Uterus (tissue), 4 donors: ENCODE results near the gene ABLIM2. TPM values are rescaled to one million over a fixed set of nuclear protein-coding genes. Genes with fewer than 3 reads are reported as not detected.

Source experiments
- DNase-seq, 2 donors: peaks; one replicate each; pipeline ENCODE4 v3.0.0-alpha.2; 2019 to 2020
- H3K27ac ChIP-seq, 2 donors: fragments of 200-600 bp; sonication (generic); 1 replicate in 1 of 2; 2 replicates in 1 of 2; pipeline ENCODE4 v1.5.1; 2016 to 2018
- H3K27me3 ChIP-seq, 2 donors: fragments of 200-600 bp; sonication (generic); one replicate each; pipeline ENCODE4 v1.5.1; 2018 to 2019; ENCODE audit warnings: control low read depth in 1 of 2
- H3K36me3 ChIP-seq, 2 donors: fragments of 200-600 bp; sonication (generic); one replicate each; pipeline ENCODE4 v1.5.1; 2019; ENCODE audit warnings: control low read depth in 1 of 2
- H3K4me1 ChIP-seq, 2 donors: fragments of 200-600 bp; sonication (generic); one replicate each; pipeline ENCODE4 v1.5.1; 2018 to 2019; ENCODE audit warnings: control low read depth in 1 of 2
- H3K4me3 ChIP-seq, 2 donors: fragments of 200-600 bp; sonication (generic); 1 replicate in 1 of 2; 2 replicates in 1 of 2; pipeline ENCODE4 v1.5.1; 2018 to 2019; ENCODE audit warnings: mild to moderate bottlenecking in 1 of 2
- H3K9me3 ChIP-seq, 2 donors: fragments of 200-600 bp; sonication (generic); one replicate each; pipeline ENCODE4 v1.5.1; 2019; ENCODE audit warnings: control low read depth in 1 of 2
- POLR2A ChIP-seq, 2 donors: fragments of 450-650 bp; IDR thresholded peaks; one replicate each; pipeline ENCODE4 v1.6.1; 2016; ENCODE audit warnings: antibody characterized with exemption in 2 of 2, mild to moderate bottlenecking in 1 of 2, moderate library complexity in 1 of 2
- intact Hi-C: fragments of 100-400 bp; cut with DNase I; formaldehyde crosslinking; loops from one replicate; pipeline ENCODE4 v1.15.1; 2023; ENCODE audit warnings: low total_unique reads
- total RNA-seq, 4 donors: library from RNA; depleted of rRNA in 3 of 4; stranded (reverse); fragments of >200 nt in 3 of 4; gene quantifications; one replicate each; pipeline versions ENCODE4 v1.1.0 to v1.2.4, GENCODE V29; 2014 to 2023
- TF ChIP-seq, protein P1 (sequence below), 4 experiments: fragments of 200-600 bp in 2 of 4; fragments of 450-650 bp in 2 of 4; sonication (generic) in 2 of 4; IDR thresholded peaks; one replicate each; pipeline ENCODE4 v1.5.1; 2016 to 2019; ENCODE audit warnings: antibody characterized with exemption in 4 of 4, mild to moderate bottlenecking in 2 of 4, moderate library complexity in 1 of 4
- donor health status: DM: yes; HTN: yes; CAD: no.

Gene ABLIM2
- total RNA-seq, 4 donors from 2014 or later, result 0.77 to 6.0 (median 1.5) TPM

DNA sequence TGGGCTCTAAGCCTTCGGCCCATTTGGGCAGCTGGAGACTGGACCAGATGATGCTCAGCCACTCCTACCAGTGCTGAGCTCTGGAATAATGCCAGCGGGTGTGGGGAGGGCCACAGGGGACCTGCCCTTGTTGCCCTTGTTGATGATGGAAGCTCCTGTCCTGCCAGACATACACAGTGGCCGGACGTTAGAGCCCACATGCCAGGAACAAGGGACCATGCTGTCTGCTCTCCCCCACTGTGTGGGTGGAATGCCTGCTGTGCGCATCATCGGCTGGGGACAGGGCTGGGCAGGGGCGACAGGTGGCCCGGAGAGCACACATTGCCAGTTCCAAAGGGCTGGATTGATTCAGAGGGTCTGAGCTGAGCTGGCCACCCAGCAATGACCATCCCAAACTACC, 2.0 kb downstream of the ABLIM2 start:
- Histone ChIP-seq H3K36me3 (no peaks in the 10 kb centered on the region), H3K27me3 (peaks cover 10% of the 10 kb centered on the region in 2 donors), H3K9me3 (no peaks in the 10 kb centered on the region), H3K4me1 (peaks cover 4 to 11% of the 10 kb centered on the region in 2 donors), H3K4me3 (no peak overlapping the region), H3K27ac (no peak overlapping the region)
- TF ChIP-seq, protein P1, sequence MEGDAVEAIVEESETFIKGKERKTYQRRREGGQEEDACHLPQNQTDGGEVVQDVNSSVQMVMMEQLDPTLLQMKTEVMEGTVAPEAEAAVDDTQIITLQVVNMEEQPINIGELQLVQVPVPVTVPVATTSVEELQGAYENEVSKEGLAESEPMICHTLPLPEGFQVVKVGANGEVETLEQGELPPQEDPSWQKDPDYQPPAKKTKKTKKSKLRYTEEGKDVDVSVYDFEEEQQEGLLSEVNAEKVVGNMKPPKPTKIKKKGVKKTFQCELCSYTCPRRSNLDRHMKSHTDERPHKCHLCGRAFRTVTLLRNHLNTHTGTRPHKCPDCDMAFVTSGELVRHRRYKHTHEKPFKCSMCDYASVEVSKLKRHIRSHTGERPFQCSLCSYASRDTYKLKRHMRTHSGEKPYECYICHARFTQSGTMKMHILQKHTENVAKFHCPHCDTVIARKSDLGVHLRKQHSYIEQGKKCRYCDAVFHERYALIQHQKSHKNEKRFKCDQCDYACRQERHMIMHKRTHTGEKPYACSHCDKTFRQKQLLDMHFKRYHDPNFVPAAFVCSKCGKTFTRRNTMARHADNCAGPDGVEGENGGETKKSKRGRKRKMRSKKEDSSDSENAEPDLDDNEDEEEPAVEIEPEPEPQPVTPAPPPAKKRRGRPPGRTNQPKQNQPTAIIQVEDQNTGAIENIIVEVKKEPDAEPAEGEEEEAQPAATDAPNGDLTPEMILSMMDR (IDR thresholded peaks at IDR 0.05), result no peak
- TF ChIP-seq POLR2A (IDR thresholded peaks at IDR 0.05), result no peak
- intact Hi-C loops, result no loop called here
- DNase-seq, result no peak

- Histone ChIP-seq H3K27me3 (peaks cover 10% of the 10 kb centered on the region in 2 donors), H3K4me3 (no peak overlapping the region), H3K9me3 (no peaks in the 10 kb centered on the region), H3K36me3 (no peaks in the 10 kb centered on the region), H3K27ac (no peak overlapping the region), H3K4me1 (peaks cover 4 to 11% of the 10 kb centered on the region in 2 donors)
- DNase-seq, result no peak
- intact Hi-C loops, result no loop called here
- TF ChIP-seq POLR2A (IDR thresholded peaks at IDR 0.05), result no peak
- TF ChIP-seq, protein P1 (IDR thresholded peaks at IDR 0.05), result no peak
Observed at GRCh38 chr4:8155660-8156421, 2.8 kb downstream of the ABLIM2 start.

DNA sequence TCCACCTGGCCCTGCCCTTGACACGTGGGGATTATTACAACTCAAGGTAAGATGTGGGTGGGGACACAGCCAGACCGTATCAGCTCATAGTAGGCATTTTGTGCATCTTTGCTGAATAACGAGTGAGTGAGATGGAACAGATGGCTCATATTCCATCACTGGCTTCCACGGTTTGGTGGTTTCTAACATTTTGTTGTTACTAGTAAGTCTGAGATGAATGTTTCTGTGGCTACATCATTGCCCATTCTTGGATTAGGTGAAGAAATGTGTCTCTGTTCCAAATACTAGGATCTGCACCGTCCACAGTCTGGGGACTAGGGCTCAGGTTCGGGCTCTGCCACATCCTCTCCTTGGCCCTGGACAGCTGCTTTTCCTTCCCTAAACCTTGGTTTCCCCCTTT, 3.6 kb downstream of the ABLIM2 start:
- H3K9me3 ChIP-seq, result no peaks in the 10 kb centered on the region
- no peaks in the 10 kb centered on the region for H3K36me3 ChIP-seq
- intact Hi-C loops, result no loop called here
- H3K4me1 ChIP-seq, result peaks cover 4 to 11% of the 10 kb centered on the region in 2 donors
- H3K4me3 ChIP-seq, result no peak overlapping the region
- no peak for DNase-seq
- peaks cover 10% of the 10 kb centered on the region in 2 donors for H3K27me3 ChIP-seq
- TF ChIP-seq, protein P1 (IDR thresholded peaks at IDR 0.05), result no peak
- no peak for TF ChIP-seq POLR2A (IDR thresholded peaks at IDR 0.05)
- H3K27ac ChIP-seq, result no peak overlapping the region

- Histone ChIP-seq H3K27me3 (peaks cover 10% of the 10 kb centered on the region in 2 donors), H3K4me1 (peaks cover 4 to 10% of the 10 kb centered on the region in 2 donors), H3K27ac (no peak overlapping the region), H3K36me3 (no peaks in the 10 kb centered on the region), H3K9me3 (no peaks in the 10 kb centered on the region), H3K4me3 (no peak overlapping the region)
- DNase-seq, result no peak
- no peak for TF ChIP-seq POLR2A (IDR thresholded peaks at IDR 0.05)
- TF ChIP-seq, protein P1 (IDR thresholded peaks at IDR 0.05), result no peak
- intact Hi-C loops, result no loop called here
Observed at GRCh38 chr4:8153441-8153840, 5.2 kb downstream of the ABLIM2 start.

DNA sequence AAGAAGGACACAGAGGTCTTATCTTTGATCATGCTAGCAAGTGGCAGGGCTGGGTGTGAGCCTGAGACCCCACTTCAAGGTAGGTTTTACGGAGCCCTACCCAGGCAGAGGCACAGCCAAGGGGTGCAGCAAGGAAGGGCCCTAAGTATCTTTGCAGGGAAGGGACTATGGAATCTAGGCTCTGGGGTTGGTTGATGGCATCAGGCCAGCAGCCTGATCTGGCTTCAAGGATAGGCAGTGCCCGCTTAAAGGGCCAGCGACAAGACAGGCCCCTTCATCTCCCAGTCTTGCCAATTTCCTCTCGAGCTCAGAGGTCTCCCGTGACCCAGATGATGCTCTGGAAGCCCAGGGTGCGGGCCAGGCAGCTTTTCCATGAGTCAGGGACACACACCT, 5.8 kb downstream of the ABLIM2 start:
- Histone ChIP-seq H3K27ac (no peak overlapping the region), H3K27me3 (peaks cover 5% of the 10 kb centered on the region in 2 donors), H3K4me1 (peaks cover 0 to 4% of the 10 kb centered on the region in 2 donors), H3K9me3 (no peaks in the 10 kb centered on the region), H3K4me3 (no peak overlapping the region), H3K36me3 (no peaks in the 10 kb centered on the region)
- intact Hi-C loops, result no loop called here
- no peak for DNase-seq
- TF ChIP-seq, protein P1 (IDR thresholded peaks at IDR 0.05), result no peak
- no peak for TF ChIP-seq POLR2A (IDR thresholded peaks at IDR 0.05)
